HL-60 (cell line): ENCODE results near the gene ST6GAL1.

ENCODE experiments used
- DNase-seq, 2 experiments: peaks; one replicate each; pipeline ENCODE4 v3.0.0-alpha.2; 2010 to 2020; ENCODE audit warnings: low read depth in 1 of 2, low spot score in 1 of 2
- H3K27ac ChIP-seq: fragments of 250-450 bp; sonication (Bioruptor Pico); replicated peaks from 2 replicates; pipeline ENCODE4 v1.5.1; 2020; ENCODE audit warnings: mild to moderate bottlenecking, moderate library complexity
- H3K27me3 ChIP-seq: fragments of 250-450 bp; sonication (Bioruptor Pico); 2 replicates; pipeline ENCODE4 v1.5.1; 2021; ENCODE audit warnings: mild to moderate bottlenecking, moderate library complexity; ENCODE audit not compliant: insufficient read depth, poor library complexity, severe bottlenecking
- H3K4me3 ChIP-seq: replicated peaks from 2 replicates; pipeline ENCODE4 v1.5.1; 2011; ENCODE audit warnings: mild to moderate bottlenecking, control low read depth, low read length; ENCODE audit not compliant: insufficient read depth
- GABPA ChIP-seq: IDR thresholded peaks from 2 replicates; pipeline ENCODE4 v1.6.1; 2012; ENCODE audit warnings: low read depth
- POLR2AphosphoS5 ChIP-seq: IDR thresholded peaks from 2 replicates; pipeline ENCODE4 v1.6.1; 2012; ENCODE audit warnings: low read depth
- SPI1 ChIP-seq: IDR thresholded peaks from 2 replicates; pipeline ENCODE4 v1.6.1; 2012; ENCODE audit warnings: low read depth, mild to moderate bottlenecking, borderline replicate concordance
- TF ChIP-seq, protein P1 (sequence below): IDR thresholded peaks from one replicate; pipeline ENCODE4 v1.5.1; 2011; ENCODE audit warnings: low read length, control low read depth, inconsistent platforms; ENCODE audit not compliant: insufficient read depth
- TF ChIP-seq, protein P2 (sequence below): IDR thresholded peaks from 2 replicates; pipeline ENCODE4 v1.6.1; 2012; ENCODE audit warnings: low read depth; ENCODE audit not compliant: insufficient replicate concordance

The ST6GAL1 gene

DNA sequence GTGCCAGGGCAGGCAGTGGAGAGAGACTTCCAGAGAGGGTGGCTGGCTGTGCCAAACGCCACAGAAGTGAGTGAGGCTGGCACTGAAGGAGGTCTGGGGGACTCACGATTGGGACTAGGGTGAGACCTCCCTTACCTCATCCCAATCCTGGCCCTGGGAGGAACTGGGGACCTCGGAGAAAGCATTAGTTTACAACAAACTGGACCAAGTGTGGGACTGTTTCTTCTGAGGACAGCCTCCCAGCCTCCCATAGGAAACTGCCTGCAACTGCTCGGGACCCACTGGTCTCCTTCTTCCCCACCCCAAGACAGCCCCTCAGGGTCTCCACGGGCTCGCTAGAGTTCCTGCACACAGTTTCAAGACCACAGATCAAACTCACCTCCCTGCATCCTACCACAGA lies 45.4 kb downstream of the ST6GAL1 start:
- Histone ChIP-seq H3K4me3 (no peak overlapping the region), H3K27ac (no peak overlapping the region), H3K27me3 (no peaks in the 10 kb centered on the region)
- TF ChIP-seq, protein P1, sequence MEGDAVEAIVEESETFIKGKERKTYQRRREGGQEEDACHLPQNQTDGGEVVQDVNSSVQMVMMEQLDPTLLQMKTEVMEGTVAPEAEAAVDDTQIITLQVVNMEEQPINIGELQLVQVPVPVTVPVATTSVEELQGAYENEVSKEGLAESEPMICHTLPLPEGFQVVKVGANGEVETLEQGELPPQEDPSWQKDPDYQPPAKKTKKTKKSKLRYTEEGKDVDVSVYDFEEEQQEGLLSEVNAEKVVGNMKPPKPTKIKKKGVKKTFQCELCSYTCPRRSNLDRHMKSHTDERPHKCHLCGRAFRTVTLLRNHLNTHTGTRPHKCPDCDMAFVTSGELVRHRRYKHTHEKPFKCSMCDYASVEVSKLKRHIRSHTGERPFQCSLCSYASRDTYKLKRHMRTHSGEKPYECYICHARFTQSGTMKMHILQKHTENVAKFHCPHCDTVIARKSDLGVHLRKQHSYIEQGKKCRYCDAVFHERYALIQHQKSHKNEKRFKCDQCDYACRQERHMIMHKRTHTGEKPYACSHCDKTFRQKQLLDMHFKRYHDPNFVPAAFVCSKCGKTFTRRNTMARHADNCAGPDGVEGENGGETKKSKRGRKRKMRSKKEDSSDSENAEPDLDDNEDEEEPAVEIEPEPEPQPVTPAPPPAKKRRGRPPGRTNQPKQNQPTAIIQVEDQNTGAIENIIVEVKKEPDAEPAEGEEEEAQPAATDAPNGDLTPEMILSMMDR: no peak
- TF ChIP-seq POLR2AphosphoS5: no peak
- TF ChIP-seq SPI1: no peak
- TF ChIP-seq, protein P2, sequence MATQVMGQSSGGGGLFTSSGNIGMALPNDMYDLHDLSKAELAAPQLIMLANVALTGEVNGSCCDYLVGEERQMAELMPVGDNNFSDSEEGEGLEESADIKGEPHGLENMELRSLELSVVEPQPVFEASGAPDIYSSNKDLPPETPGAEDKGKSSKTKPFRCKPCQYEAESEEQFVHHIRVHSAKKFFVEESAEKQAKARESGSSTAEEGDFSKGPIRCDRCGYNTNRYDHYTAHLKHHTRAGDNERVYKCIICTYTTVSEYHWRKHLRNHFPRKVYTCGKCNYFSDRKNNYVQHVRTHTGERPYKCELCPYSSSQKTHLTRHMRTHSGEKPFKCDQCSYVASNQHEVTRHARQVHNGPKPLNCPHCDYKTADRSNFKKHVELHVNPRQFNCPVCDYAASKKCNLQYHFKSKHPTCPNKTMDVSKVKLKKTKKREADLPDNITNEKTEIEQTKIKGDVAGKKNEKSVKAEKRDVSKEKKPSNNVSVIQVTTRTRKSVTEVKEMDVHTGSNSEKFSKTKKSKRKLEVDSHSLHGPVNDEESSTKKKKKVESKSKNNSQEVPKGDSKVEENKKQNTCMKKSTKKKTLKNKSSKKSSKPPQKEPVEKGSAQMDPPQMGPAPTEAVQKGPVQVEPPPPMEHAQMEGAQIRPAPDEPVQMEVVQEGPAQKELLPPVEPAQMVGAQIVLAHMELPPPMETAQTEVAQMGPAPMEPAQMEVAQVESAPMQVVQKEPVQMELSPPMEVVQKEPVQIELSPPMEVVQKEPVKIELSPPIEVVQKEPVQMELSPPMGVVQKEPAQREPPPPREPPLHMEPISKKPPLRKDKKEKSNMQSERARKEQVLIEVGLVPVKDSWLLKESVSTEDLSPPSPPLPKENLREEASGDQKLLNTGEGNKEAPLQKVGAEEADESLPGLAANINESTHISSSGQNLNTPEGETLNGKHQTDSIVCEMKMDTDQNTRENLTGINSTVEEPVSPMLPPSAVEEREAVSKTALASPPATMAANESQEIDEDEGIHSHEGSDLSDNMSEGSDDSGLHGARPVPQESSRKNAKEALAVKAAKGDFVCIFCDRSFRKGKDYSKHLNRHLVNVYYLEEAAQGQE: no peak
- TF ChIP-seq GABPA: no peak
- DNase-seq: no peak

DNA sequence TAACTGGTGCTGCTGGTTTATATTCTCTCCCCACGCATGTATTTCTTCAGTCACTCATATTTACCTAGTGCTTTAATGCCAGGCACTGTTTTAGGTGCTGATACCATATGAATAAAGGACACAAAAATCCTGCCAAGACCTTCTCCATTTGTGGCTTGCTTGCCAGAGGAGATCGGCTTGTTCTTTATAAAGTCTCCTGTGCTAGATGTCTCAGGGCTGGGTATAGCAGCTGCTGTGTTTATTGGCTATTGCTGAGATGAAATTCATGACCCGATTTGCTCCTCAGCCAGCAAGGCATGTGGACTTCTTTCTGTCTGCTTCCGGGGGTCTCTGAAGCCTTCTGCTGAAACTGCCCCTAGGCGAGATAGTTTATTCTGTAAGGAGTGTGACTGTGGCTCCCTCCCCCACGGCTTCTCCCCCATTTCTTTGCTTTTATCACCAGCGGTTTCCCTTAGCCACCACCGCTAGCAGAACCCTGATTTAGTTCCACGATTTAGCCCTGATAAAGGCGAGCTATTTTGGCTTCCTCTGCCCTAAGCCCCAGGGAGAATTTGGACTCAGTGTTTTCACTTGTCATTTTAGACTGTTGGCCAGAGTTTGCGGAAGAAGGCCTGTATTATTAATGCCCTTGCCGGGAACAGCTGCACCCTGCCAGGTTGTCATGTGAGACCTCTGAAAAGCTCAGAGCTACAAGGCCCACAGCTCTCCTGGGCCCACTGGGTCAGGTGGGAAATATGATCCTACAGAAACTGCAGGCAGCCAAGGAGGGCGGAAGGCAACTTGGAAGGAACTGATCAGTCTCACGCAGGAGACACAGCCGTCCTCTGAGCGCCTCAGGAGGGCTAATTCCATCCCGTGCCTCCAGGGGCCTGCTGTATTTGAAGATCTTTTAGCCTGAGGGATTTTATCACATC lies 46.8 kb downstream of the ST6GAL1 start:
- no peak overlapping the region for H3K27ac ChIP-seq
- no peak overlapping the region for H3K4me3 ChIP-seq
- no peaks in the 10 kb centered on the region for H3K27me3 ChIP-seq
- no peak for DNase-seq
- TF ChIP-seq, protein P2: no peak
- no peak for TF ChIP-seq GABPA
- TF ChIP-seq, protein P1: no peak
- no peak for TF ChIP-seq POLR2AphosphoS5
- TF ChIP-seq SPI1: no peak

DNA sequence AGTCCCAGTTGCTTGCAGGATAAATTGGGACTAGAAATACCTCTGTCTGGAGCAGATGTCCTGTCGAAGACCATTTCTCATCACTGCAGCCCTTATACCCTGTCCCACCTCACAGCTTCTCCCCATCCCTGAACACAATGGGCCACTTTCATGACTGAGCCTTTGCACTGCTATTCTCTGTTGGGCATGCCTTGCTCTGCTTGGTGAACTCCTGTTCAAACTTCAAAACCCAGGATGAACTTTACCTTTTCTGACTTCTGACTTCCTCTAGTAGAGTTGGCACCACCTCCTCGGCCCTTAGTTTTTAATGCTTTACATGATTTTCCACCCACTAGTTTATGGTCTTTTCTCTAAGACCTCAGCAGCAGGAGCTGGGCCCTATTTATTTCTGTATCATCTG lies 48.4 kb downstream of the ST6GAL1 start:
- no peaks in the 10 kb centered on the region for H3K27me3 ChIP-seq
- TF ChIP-seq, protein P2: no peak
- TF ChIP-seq, protein P1: no peak
- TF ChIP-seq SPI1 (no peak), POLR2AphosphoS5 (no peak), GABPA (no peak)
- no peak overlapping the region for H3K4me3 ChIP-seq
- DNase-seq: no peak
- H3K27ac ChIP-seq: no peak overlapping the region
